ENCODE data around the gene TTC13. TPM values are rescaled to one million over a fixed set of nuclear protein-coding genes. Genes with fewer than 3 reads are reported as not detected.

The TTC13 gene
- total RNA-seq, 1 donor from 2014 or later, result 19.5 TPM

DNA sequence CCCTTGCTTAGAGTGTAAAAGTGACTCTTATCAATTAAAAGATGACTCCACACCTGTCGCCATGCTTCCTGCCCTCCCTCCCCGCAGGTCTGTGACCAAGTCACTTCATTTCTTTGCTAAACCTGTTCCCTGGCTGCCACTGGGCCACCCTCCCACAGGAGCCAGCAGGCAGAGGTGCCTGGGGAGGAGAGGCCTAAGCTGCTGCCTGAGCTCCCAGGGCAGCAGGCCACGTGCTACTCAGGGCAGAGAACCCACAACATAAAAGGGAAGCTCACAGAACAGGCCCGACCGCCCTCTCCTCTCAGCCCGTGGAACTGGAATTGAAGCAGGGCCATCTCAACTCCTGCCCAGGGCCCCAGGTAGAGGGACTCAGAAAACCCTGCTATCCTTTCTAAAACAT is 115.2 kb downstream of the TTC13 start:
- Mint-ChIP-seq H3K9me3 (ENCODE audit: unreplicated experiment) (peaks cover 4% of the 10 kb centered on the region), H3K27ac (ENCODE audit: unreplicated experiment) (peak overlapping the region; percentile 80), H3K4me3 (ENCODE audit: unreplicated experiment) (peak overlapping the region; percentile 64), H3K4me1 (ENCODE audit: unreplicated experiment) (peaks cover 83% of the 10 kb centered on the region), H3K27me3 (ENCODE audit: unreplicated experiment) (no peaks in the 10 kb centered on the region), H3K36me3 (ENCODE audit: unreplicated experiment) (peaks cover 44% of the 10 kb centered on the region)
- DNase-seq (ENCODE audit: extremely low spot score, unreplicated experiment), result no peak
- TF ChIP-seq, protein P1, sequence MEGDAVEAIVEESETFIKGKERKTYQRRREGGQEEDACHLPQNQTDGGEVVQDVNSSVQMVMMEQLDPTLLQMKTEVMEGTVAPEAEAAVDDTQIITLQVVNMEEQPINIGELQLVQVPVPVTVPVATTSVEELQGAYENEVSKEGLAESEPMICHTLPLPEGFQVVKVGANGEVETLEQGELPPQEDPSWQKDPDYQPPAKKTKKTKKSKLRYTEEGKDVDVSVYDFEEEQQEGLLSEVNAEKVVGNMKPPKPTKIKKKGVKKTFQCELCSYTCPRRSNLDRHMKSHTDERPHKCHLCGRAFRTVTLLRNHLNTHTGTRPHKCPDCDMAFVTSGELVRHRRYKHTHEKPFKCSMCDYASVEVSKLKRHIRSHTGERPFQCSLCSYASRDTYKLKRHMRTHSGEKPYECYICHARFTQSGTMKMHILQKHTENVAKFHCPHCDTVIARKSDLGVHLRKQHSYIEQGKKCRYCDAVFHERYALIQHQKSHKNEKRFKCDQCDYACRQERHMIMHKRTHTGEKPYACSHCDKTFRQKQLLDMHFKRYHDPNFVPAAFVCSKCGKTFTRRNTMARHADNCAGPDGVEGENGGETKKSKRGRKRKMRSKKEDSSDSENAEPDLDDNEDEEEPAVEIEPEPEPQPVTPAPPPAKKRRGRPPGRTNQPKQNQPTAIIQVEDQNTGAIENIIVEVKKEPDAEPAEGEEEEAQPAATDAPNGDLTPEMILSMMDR (IDR thresholded peaks at IDR 0.05), result no peak

DNA sequence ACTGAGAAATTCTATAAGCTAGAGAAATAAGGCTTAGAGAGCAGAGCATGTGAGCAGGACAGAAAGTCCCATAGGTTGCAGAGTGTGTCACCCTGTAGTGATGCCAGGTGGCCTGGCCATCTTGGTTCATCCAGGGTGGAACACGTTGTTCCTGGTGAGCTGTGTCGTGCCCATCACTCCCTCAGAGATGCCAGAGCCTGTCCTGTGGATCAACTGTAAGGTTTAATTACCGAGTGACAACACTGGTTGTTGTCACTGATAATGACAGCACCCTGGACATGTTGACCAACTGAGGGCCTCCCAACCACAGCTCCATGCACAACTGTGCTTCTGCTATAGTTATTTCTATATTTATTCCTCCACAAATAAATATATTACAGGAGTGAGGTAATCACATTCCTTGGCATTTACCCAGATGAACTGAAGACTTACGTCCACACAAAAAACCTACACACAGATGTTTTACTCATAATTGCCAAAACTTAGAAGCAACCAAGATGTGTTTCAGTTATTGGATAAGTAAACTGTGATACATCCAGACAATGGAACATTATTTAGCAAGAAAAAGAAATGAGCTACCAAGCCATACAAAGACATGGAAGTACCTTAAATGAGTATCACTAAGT is 116.6 kb downstream of the TTC13 start:
- Mint-ChIP-seq H3K27me3 (ENCODE audit: unreplicated experiment) (no peaks in the 10 kb centered on the region), H3K36me3 (ENCODE audit: unreplicated experiment) (peaks cover 37% of the 10 kb centered on the region), H3K9me3 (ENCODE audit: unreplicated experiment) (peaks cover 4% of the 10 kb centered on the region), H3K4me1 (ENCODE audit: unreplicated experiment) (peaks cover 96% of the 10 kb centered on the region), H3K4me3 (ENCODE audit: unreplicated experiment) (no peak overlapping the region), H3K27ac (ENCODE audit: unreplicated experiment) (peak overlapping the region; percentile 80)
- DNase-seq (ENCODE audit: extremely low spot score, unreplicated experiment), result no peak
- TF ChIP-seq, protein P1 (IDR thresholded peaks at IDR 0.05), result no peak

DNA sequence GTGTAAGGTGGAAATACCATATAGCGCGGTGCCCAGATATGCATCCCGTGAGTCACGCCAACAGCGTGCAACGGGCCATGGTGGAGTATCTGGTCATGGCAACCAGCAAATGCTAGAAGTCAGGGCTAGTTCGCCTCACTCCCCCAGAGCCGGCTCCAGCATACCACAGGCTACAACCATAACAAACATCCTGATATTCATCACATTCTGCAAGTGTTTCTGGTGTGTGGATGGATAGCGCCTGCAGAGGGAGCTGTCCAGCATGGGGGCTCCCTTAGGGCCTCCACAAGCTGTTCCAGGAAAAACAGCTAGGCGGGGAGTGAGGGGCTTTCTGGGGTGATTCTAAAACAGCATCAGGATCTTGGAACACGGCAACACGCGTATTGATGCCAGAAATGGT is 117.2 kb downstream of the TTC13 start:
- DNase-seq (ENCODE audit: extremely low spot score, unreplicated experiment), result no peak
- Mint-ChIP-seq H3K9me3 (ENCODE audit: unreplicated experiment) (peaks cover 4% of the 10 kb centered on the region), H3K36me3 (ENCODE audit: unreplicated experiment) (peaks cover 40% of the 10 kb centered on the region), H3K4me1 (ENCODE audit: unreplicated experiment) (peaks cover 98% of the 10 kb centered on the region), H3K27ac (ENCODE audit: unreplicated experiment) (peak overlapping the region; percentile 80), H3K4me3 (ENCODE audit: unreplicated experiment) (no peak overlapping the region), H3K27me3 (ENCODE audit: unreplicated experiment) (no peaks in the 10 kb centered on the region)
- TF ChIP-seq, protein P1 (IDR thresholded peaks at IDR 0.05), result peak; percentile 32

DNA sequence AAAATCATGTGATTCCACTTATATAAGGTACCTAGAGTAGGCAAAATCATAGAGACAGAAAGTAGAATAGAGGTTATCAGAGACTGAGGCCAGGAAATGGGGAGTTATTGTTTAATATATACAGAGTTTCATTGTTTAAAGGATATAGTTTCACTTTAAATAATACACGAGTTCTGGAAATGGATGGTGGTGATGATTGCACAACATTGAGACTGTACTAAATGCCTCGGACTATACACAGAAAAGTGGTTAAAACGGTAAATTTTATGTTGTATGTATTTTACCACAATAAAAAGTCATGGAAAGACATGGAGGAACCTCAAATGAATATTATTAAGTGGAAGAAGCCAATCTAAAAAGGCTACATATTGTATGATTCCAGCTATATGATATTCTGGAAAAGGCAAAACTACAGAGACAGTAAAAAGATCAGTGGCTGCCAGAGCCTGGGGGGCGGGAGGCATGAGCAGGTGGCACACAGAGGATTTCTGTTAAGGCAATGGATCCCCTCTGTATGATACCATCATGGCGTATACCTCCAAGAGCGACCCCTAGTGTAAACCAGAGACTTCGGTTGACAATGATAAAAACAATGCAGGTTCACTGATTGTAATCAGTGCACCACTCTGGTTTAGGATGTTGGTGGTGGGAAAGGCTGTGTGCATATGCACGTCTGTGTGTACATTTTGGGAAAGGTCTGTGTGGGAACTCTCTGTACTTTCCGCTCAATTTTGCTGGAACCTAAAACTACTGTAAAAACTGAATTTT is 117.9 kb downstream of the TTC13 start:
- Mint-ChIP-seq H3K27me3 (ENCODE audit: unreplicated experiment) (no peaks in the 10 kb centered on the region), H3K36me3 (ENCODE audit: unreplicated experiment) (peaks cover 45% of the 10 kb centered on the region)

More for the DNA sequence above, 117.9 kb downstream of the TTC13 start:
- peaks cover 98% of the 10 kb centered on the region for H3K4me1 Mint-ChIP-seq (ENCODE audit: unreplicated experiment)
- no peak overlapping the region for H3K4me3 Mint-ChIP-seq (ENCODE audit: unreplicated experiment)
- H3K9me3 Mint-ChIP-seq (ENCODE audit: unreplicated experiment), result peaks cover 4% of the 10 kb centered on the region
- peak overlapping the region; percentile 64 for H3K27ac Mint-ChIP-seq (ENCODE audit: unreplicated experiment)
- DNase-seq (ENCODE audit: extremely low spot score, unreplicated experiment), result no peak
- TF ChIP-seq, protein P1 (IDR thresholded peaks at IDR 0.05), result no peak

Measured in osteocyte (in vitro differentiated cells).